ENCODE results near the gene EHBP1.

The EHBP1 gene

GRCh38 chr2:62705007-62705829 is at the start of gene EHBP1:
Gene EHBP1, plus strand, starts transcription at chr2:62705713. Its CDS starts 1,479 bp downstream, at chr2:62707192.
- peak; percentile 100 for DNase-seq (ENCODE audit: low read depth)

- DNase-seq (ENCODE audit: low read depth): no peak
These were observed 47.7 kb upstream of the EHBP1 start for GRCh38 chr2:62657783-62658182.

- no peak for DNase-seq (ENCODE audit: low read depth)
These were observed 46.6 kb upstream of the EHBP1 start for GRCh38 chr2:62658891-62659290.

GRCh38 chr2:62660087-62660486 is 45.4 kb upstream of the EHBP1 start:
- no peak for DNase-seq (ENCODE audit: low read depth)

- peak; percentile 84 for DNase-seq (ENCODE audit: low read depth)
These were observed 44.8 kb upstream of the EHBP1 start for GRCh38 chr2:62660582-62661262.

GRCh38 chr2:62661263-62661635 is 44.3 kb upstream of the EHBP1 start:
- no peak for DNase-seq (ENCODE audit: low read depth)

GRCh38 chr2:62662131-62662530 is 43.4 kb upstream of the EHBP1 start:
- DNase-seq (ENCODE audit: low read depth): no peak

- DNase-seq (ENCODE audit: low read depth): no peak
These were observed 43.0 kb upstream of the EHBP1 start for GRCh38 chr2:62662554-62662953.

GRCh38 chr2:62663411-62663810 is 42.1 kb upstream of the EHBP1 start:
- DNase-seq (ENCODE audit: low read depth): peak; percentile 72

- DNase-seq (ENCODE audit: low read depth): peak; percentile 76
These were observed 41.4 kb upstream of the EHBP1 start for GRCh38 chr2:62663920-62664795.

- no peak for DNase-seq (ENCODE audit: low read depth)
These were observed 40.1 kb upstream of the EHBP1 start for GRCh38 chr2:62665446-62665845.

- no peak for DNase-seq (ENCODE audit: low read depth)
These were observed 36.3 kb upstream of the EHBP1 start for GRCh38 chr2:62669180-62669579.

GRCh38 chr2:62672601-62673000 is 32.9 kb upstream of the EHBP1 start:
- no peak for DNase-seq (ENCODE audit: low read depth)

GRCh38 chr2:62675062-62675461 is 30.5 kb upstream of the EHBP1 start:
- no peak for DNase-seq (ENCODE audit: low read depth)

GRCh38 chr2:62685256-62685655 is 20.3 kb upstream of the EHBP1 start:
- no peak for DNase-seq (ENCODE audit: low read depth)

GRCh38 chr2:62686012-62686685 is 19.4 kb upstream of the EHBP1 start:
- DNase-seq (ENCODE audit: low read depth): no peak

GRCh38 chr2:62687636-62688035 is 17.9 kb upstream of the EHBP1 start:
- DNase-seq (ENCODE audit: low read depth): no peak

- DNase-seq (ENCODE audit: low read depth): no peak
These were observed 16.7 kb upstream of the EHBP1 start for GRCh38 chr2:62688771-62689170.

GRCh38 chr2:62691186-62691585 is 14.3 kb upstream of the EHBP1 start:
- DNase-seq (ENCODE audit: low read depth): no peak

- DNase-seq (ENCODE audit: low read depth): no peak
These were observed 13.3 kb upstream of the EHBP1 start for GRCh38 chr2:62692225-62692624.

- DNase-seq (ENCODE audit: low read depth): no peak
These were observed 6.9 kb upstream of the EHBP1 start for GRCh38 chr2:62698653-62699052.

GRCh38 chr2:62704654-62705006 is 883 bp upstream of the EHBP1 start:
- DNase-seq (ENCODE audit: low read depth): no peak

All from stromal cell of bone marrow (primary cell).